ENCODE data around the gene RREB1. TPM values are rescaled to one million over a fixed set of nuclear protein-coding genes. Genes with fewer than 3 reads are reported as not detected.

RREB1 gene
- total RNA-seq, 1 experiment from 2014 or later: 30.7 TPM

- no peak for ATAC-seq
- H3K4me1 ChIP-seq (ENCODE audit: control insufficient read depth, insufficient read depth, low read length): peaks cover 19% of the 10 kb centered on the region; the same call in 1 of the 2 replicates
- in situ Hi-C loops (cut with HindIII; ENCODE audit: low pct_unique_long_range_greater_than_20kb, low sequenced_read_pairs): no loop called here
- CTCF ChIA-PET: no interaction called here
- no peak for TF ChIP-seq REST (IDR thresholded peaks at IDR 0.05; ENCODE audit: insufficient read depth in 1 of 2, low read depth in 2 of 2, low read length in 1 of 2)
- no peak for TF ChIP-seq POLR2AphosphoS5 (IDR thresholded peaks at IDR 0.05; ENCODE audit: low read depth, low read length)
- no peak for TF ChIP-seq TCF7L2 (IDR thresholded peaks at IDR 0.05; ENCODE audit: low read depth, low read length)
- no peak for TF ChIP-seq SIN3A (IDR thresholded peaks at IDR 0.05; ENCODE audit: borderline replicate concordance, insufficient read depth, low read depth, low read length)
- TF ChIP-seq CTCF (IDR thresholded peaks at IDR 0.05): no peak
- H3K27me3 ChIP-seq (ENCODE audit: control insufficient read depth, insufficient read depth, low read length): no peaks in the 10 kb centered on the region
- no peak overlapping the region for H3K4me3 ChIP-seq (ENCODE audit: low read depth in 2 of 2, low read length in 2 of 2)
- H3K9me3 ChIP-seq (ENCODE audit: control insufficient read depth, insufficient read depth, low read depth, low read length): no peaks in the 10 kb centered on the region
- POLR2A ChIA-PET: no interaction called here
- H3K27ac ChIP-seq (ENCODE audit: low read length): no peak overlapping the region
- no peak for DNase-seq (ENCODE audit: low read depth, low spot score)
- intact Hi-C loops (cut with micrococcal nuclease; ENCODE audit: unreplicated experiment): no loop called here
- H3K36me3 ChIP-seq (ENCODE audit: control insufficient read depth, insufficient read depth, low read length): no peaks in the 10 kb centered on the region
- no TSS peak for BruUV-seq (replicated peaks)
Measured at GRCh38 chr6:7153789-7154188, 46.0 kb downstream of the RREB1 start.

- no peak overlapping the region for H3K4me3 ChIP-seq (ENCODE audit: low read depth in 2 of 2, low read length in 2 of 2)
- intact Hi-C loops (cut with micrococcal nuclease; ENCODE audit: unreplicated experiment): no loop called here
- no TSS peak for BruUV-seq (replicated peaks)
- in situ Hi-C loops (cut with HindIII; ENCODE audit: low pct_unique_long_range_greater_than_20kb, low sequenced_read_pairs): no loop called here
- DNase-seq (ENCODE audit: low read depth, low spot score) (no peak), ATAC-seq (no peak)
- ChIA-PET POLR2A (no interaction called here), CTCF (no interaction called here)
- no peaks in the 10 kb centered on the region for H3K9me3 ChIP-seq (ENCODE audit: control insufficient read depth, insufficient read depth, low read depth, low read length)
- H3K4me1 ChIP-seq (ENCODE audit: control insufficient read depth, insufficient read depth, low read length): peaks cover 23% of the 10 kb centered on the region; the same call in 1 of the 2 replicates
- TF ChIP-seq SIN3A (IDR thresholded peaks at IDR 0.05; ENCODE audit: borderline replicate concordance, insufficient read depth, low read depth, low read length) (no peak), TCF7L2 (IDR thresholded peaks at IDR 0.05; ENCODE audit: low read depth, low read length) (no peak), REST (IDR thresholded peaks at IDR 0.05; ENCODE audit: insufficient read depth in 1 of 2, low read depth in 2 of 2, low read length in 1 of 2) (no peak), POLR2AphosphoS5 (IDR thresholded peaks at IDR 0.05; ENCODE audit: low read depth, low read length) (no peak), CTCF (IDR thresholded peaks at IDR 0.05) (no peak)
- H3K27me3 ChIP-seq (ENCODE audit: control insufficient read depth, insufficient read depth, low read length): no peaks in the 10 kb centered on the region
- no peak overlapping the region for H3K27ac ChIP-seq (ENCODE audit: low read length)
- no peaks in the 10 kb centered on the region for H3K36me3 ChIP-seq (ENCODE audit: control insufficient read depth, insufficient read depth, low read length)
Measured at GRCh38 chr6:7154341-7155139, 46.8 kb downstream of the RREB1 start.
